T-helper 2 cell treated with Interferon-gamma antibody and Interleukin-4, amounts not matched to agents 100 ng/mL and 5 ng/mL, for 36 hours (primary cell): ENCODE data around the gene SLC36A2. TPM values are rescaled to one million over a fixed set of nuclear protein-coding genes. Genes with fewer than 3 reads are reported as not detected.
"Not testable (repeated sequence)": the region's sequence is repeated elsewhere in the genome, so short reads cannot be mapped to it uniquely, and the experiment has no call there.

Experiments
- intact Hi-C: fragments of 100-400 bp; cut with micrococcal nuclease; formaldehyde crosslinking; loops from one replicate; pipeline ENCODE4 v1.15.1; 2023
- total RNA-seq: library from RNA; stranded (reverse); gene quantifications from 2 replicates; pipeline ENCODE4 v1.2.3, GENCODE V29; 2022

SLC36A2 gene
- total RNA-seq: not detected in 2 replicates

- intact Hi-C loops: no loop called here
Observed at GRCh38 chr5:151347369-151347768, at the start of gene SLC36A2. Gene SLC36A2, minus strand, starts transcription at chr5:151347559. Its CDS starts 99 bp downstream, at chr5:151347460.

- intact Hi-C loops: no loop called here
Observed at GRCh38 chr5:151388960-151389359, 41.6 kb upstream of the SLC36A2 start.

GRCh38 chr5:151384106-151384505 is 36.7 kb upstream of the SLC36A2 start:
- intact Hi-C loops: no loop called here

GRCh38 chr5:151383011-151383410 is 35.7 kb upstream of the SLC36A2 start:
- intact Hi-C loops: no loop called here

- intact Hi-C loops: no loop called here
Observed at GRCh38 chr5:151382576-151382975, 35.2 kb upstream of the SLC36A2 start.

- intact Hi-C loops: no loop called here
Observed at GRCh38 chr5:151381899-151382298, 34.5 kb upstream of the SLC36A2 start.

- intact Hi-C loops: no loop called here
Observed at GRCh38 chr5:151378616-151379015, 31.3 kb upstream of the SLC36A2 start.

GRCh38 chr5:151374539-151374938 is 27.2 kb upstream of the SLC36A2 start:
- intact Hi-C loops: no loop called here

- intact Hi-C loops: not testable (repeated sequence)
Observed at GRCh38 chr5:151367038-151367437, 19.7 kb upstream of the SLC36A2 start.

- intact Hi-C loops: no loop called here
Observed at GRCh38 chr5:151363673-151364072, 16.3 kb upstream of the SLC36A2 start.

- intact Hi-C loops: no loop called here
Observed at GRCh38 chr5:151362970-151363369, 15.6 kb upstream of the SLC36A2 start.

- intact Hi-C loops: no loop called here
Observed at GRCh38 chr5:151359391-151359790, 12.0 kb upstream of the SLC36A2 start.

- intact Hi-C loops: no loop called here
Observed at GRCh38 chr5:151357792-151358191, 10.4 kb upstream of the SLC36A2 start.

- intact Hi-C loops: no loop called here
Observed at GRCh38 chr5:151357097-151357496, 9.7 kb upstream of the SLC36A2 start.

GRCh38 chr5:151351671-151352070 is 4.3 kb upstream of the SLC36A2 start:
- intact Hi-C loops: no loop called here

- intact Hi-C loops: no loop called here
Observed at GRCh38 chr5:151348789-151349188, 1.4 kb upstream of the SLC36A2 start.

- intact Hi-C loops: no loop called here
Observed at GRCh38 chr5:151345808-151346478, 1.4 kb downstream of the SLC36A2 start.

GRCh38 chr5:151345187-151345807 is 2.1 kb downstream of the SLC36A2 start:
- intact Hi-C loops: no loop called here

- intact Hi-C loops: no loop called here
Observed at GRCh38 chr5:151344088-151344487, 3.3 kb downstream of the SLC36A2 start.

- intact Hi-C loops: no loop called here
Observed at GRCh38 chr5:151340004-151340403, 7.4 kb downstream of the SLC36A2 start.

- intact Hi-C loops: no loop called here
Observed at GRCh38 chr5:151338734-151339133, 8.6 kb downstream of the SLC36A2 start.

- intact Hi-C loops: no loop called here
Observed at GRCh38 chr5:151332857-151333256, 14.5 kb downstream of the SLC36A2 start.

GRCh38 chr5:151328734-151329133 is 18.6 kb downstream of the SLC36A2 start:
- intact Hi-C loops: no loop called here
